Femur (tissue), 1 donor: ENCODE measurements around the gene PERM1.
"Not testable (repeated sequence)": the region's sequence is repeated elsewhere in the genome, so short reads cannot be mapped to it uniquely, and the experiment has no call there.

ENCODE experiments used
- DNase-seq: peaks from one replicate; pipeline ENCODE4 v3.0.0-alpha.2; 2017

Gene PERM1, protein sequence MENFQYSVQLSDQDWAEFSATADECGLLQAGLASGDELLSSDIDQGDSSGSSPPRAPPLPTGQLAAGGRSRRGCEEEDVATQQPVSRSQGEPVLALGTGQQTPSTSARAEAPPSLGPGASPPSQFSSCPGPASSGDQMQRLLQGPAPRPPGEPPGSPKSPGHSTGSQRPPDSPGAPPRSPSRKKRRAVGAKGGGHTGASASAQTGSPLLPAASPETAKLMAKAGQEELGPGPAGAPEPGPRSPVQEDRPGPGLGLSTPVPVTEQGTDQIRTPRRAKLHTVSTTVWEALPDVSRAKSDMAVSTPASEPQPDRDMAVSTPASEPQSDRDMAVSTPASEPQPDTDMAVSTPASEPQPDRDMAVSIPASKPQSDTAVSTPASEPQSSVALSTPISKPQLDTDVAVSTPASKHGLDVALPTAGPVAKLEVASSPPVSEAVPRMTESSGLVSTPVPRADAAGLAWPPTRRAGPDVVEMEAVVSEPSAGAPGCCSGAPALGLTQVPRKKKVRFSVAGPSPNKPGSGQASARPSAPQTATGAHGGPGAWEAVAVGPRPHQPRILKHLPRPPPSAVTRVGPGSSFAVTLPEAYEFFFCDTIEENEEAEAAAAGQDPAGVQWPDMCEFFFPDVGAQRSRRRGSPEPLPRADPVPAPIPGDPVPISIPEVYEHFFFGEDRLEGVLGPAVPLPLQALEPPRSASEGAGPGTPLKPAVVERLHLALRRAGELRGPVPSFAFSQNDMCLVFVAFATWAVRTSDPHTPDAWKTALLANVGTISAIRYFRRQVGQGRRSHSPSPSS

DNA sequence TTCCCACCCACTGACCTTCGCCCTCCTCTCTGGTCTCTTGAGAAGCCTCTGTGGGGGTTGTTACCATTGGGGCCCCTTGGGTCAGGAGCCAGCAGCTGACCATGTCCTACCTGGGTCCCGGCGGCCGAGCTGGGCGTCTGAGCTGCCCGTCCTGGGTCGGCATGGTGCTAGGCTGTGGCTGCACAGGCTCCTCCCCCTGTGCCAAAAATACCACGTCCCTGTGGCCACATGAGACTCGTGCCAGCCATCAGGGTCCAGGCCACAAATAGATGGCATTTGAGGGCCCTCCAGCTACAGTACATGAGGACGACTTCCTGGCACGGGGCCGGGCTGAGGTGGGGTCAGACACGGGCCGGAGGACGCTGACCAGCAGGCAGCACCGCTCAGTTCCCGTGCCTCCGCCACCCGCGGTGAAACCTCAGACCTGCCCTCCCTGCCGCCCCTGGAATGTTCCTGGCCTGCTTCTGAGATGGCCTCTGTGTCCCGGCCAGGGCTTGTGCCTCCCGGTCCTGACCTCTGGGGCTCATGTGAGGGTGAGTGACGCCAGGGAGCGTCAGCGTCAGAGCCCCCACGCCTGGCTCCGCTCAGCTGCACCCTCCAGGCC, at the start of gene PERM1:
TSS of gene PERM1 (minus strand) at position 139 of the 604 bp plus-strand sequence. CDS start 1,064 bp downstream, outside the sequence.
- DNase-seq: peak; percentile 59

DNA sequence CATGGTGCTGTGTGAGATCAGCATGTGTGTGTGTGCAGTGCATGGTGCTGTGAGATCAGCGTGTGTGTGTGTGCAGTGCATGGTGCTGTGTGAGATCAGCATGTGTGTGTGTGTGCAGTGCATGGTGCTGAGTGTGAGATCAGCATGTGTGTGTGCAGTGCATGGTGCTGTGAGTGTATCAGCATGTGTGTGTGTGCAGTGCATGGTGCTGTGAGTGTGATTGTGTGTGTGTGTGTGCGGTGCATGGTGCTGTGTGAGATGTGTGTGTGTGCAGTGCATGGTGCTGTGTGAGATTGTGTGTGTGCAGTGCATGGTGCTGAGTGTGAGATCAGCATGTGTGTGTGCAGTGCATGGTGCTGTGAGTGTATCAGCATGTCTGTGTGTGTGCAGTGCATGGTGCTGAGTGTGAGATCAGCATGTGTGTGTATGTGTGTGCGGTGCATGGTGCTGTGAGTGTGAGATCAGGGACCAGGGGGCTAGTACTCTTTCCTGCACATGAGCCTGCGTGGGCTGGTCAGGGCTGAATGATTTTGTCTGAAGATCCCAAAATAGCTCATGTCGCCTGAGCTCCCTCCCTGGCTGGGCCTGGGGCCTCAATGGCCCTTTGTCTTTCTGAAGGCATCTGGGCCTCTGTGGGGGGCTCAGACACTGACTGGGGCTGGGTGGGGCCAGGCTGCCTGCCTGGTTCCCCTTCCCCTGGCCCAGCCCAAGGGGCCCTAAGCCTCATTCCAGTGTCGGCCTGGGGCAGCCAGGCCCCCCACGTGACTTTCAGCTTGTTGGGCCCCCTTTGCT, 49.2 kb upstream of the PERM1 start:
- not testable (repeated sequence) for DNase-seq

DNA sequence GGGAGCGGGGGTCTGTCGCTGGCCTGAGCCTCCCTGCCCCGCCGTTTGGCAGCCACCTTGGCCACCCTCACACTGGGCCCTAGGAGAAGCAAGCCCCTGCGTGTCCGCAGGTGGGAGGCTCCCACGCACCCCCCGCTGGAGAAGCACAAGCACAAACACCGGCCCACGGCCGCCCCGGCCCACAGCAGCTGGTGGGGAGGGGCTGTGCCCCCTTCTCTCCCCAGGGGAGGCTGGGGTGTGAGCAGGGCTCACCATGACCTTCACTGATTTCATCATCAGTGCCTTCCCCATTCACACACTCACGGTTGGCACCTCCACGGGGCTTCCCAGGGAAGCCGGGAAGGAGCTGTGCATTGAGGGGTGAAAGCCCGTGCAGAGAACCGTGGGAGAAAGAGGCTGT, 45.9 kb upstream of the PERM1 start:
- DNase-seq: no peak

GRCh38 chr1:1026599-1027413, 44.9 kb upstream of the PERM1 start:
- no peak for DNase-seq

DNA sequence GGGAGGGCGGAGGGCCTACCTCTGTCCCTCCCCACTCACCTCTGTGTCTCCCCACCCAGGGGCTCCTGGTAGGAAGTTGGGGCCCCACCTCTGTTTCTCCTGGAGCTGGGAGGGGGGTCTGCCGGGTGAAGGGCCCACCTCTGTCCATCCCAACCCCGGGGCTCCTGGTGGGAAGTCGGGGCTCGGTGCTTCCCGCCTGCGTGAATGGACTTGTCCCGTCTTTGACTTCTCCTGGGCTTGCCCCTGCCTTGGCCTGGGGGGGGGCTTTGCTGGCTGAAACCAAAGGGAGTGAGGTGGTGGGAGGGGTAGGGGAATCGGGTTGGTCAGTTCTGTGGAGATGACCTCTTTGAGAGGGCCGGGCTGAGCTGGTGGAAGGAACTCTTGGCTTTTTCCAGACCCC, 43.8 kb upstream of the PERM1 start:
- no peak for DNase-seq

- no peak for DNase-seq
Measured at GRCh38 chr1:1024771-1025699, 43.1 kb upstream of the PERM1 start.

GRCh38 chr1:1024149-1024770, 42.4 kb upstream of the PERM1 start:
- no peak for DNase-seq

DNA sequence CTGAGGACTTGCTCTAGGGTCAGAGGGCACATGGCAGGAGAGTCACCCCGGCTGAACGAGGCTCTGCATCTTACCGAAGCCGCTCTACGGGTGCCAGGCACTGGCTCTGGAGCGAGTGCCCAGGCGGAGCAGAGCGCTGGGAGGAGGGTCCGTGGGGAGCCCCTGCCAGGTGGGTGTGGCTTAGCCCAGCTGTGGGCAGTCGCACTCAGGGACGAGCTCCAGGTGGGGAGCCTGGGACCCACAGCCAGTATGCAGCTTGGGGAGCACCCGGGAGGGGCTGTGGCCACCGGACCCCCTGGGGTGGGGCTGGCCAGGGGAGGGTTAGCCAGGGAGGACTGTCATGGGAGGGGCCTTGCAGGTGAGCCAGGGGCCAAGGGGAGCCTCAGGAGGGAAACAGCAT, 41.8 kb upstream of the PERM1 start:
- no peak for DNase-seq

- DNase-seq: no peak
Measured at GRCh38 chr1:1022302-1023009, 40.6 kb upstream of the PERM1 start.

DNA sequence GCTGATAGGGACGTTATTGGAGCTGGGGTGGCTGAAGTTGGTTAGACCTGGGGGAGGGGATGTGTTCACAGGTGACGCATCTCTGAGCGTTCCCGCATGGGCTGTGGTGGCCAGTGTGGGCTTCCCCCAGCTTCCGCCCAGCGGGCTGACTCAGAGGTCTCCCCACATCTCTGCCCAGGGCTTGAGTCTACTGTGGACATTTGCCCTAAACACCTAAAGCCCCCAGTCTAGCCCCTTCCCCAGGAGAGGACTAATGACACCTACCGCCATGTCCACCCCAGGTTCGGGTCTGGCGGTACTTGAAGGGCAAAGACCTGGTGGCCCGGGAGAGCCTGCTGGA, 40.0 kb upstream of the PERM1 start:
- no peak for DNase-seq

- peak; percentile 85 for DNase-seq
Measured at GRCh38 chr1:1021010-1021919, 39.4 kb upstream of the PERM1 start.

DNA sequence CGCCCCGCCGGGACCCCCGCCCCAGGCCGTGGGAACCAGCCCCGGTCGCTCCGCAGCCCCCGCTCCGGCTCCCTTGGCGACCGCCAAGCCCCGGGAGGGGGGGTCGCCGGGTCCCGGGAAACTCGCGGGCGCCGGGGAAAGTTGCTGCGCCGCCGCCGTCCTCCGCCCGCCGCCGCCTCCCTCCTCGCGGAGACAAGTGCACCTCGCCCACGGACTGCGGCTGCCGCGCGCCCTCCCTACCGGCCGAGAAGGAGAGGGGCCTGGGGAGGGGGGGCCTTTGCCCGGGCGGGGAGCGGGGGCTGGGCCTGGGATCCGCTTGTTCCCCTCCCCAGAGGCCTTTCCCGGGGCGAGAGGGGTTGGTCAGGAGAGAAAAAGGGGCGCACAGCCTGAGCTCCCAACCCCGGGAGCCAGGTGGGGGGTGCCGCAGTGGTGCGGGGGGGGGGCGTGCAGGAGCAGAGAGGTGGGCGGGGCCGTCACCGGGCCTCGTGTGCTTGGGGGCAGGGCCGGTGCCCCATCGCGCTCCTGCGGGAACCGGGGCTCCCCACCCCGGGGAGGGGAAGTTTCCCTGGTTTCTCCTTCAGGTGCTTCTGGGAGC, 38.6 kb upstream of the PERM1 start:
- DNase-seq: no peak

DNA sequence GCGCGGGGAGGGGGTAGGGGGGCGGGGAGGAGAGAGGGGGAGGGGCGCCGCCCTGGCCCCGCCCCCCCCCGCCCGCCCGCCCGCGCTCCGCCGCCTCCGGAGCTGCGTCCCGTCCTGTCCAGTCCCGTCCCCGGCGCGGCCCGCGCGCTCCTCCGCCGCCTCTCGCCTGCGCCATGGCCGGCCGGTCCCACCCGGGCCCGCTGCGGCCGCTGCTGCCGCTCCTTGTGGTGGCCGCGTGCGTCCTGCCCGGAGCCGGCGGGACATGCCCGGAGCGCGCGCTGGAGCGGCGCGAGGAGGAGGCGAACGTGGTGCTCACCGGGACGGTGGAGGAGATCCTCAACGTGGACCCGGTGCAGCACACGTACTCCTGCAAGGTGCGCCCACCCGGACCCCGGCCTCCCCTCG, 38.1 kb upstream of the PERM1 start, which contains the start of gene AGRN:
TSS of gene AGRN (plus strand) at position 121 of the 405 bp plus-strand sequence. CDS start at position 174, 53 bp downstream.
- no peak for DNase-seq

GRCh38 chr1:1019122-1019999, 37.5 kb upstream of the PERM1 start:
- peak; percentile 90 for DNase-seq

DNA sequence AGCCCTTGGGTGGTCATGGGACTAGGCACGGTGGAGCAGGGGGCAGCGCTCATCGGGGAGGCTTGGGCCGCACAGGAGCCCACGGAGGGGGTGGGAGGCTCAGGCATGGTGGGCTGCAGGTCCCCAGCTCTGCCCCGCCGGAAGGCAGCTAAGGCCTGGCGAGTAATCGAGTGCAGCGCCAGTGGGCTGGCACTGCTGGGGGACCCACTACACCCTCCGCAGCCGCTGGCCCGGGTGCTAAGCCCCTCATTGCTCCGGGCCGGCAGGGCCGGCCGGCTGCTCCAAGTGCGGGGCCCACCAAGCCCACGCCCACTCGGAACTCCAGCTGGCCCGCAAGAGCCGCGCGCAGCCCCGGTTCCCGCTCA, 36.4 kb upstream of the PERM1 start:
- not testable (repeated sequence) for DNase-seq

DNA sequence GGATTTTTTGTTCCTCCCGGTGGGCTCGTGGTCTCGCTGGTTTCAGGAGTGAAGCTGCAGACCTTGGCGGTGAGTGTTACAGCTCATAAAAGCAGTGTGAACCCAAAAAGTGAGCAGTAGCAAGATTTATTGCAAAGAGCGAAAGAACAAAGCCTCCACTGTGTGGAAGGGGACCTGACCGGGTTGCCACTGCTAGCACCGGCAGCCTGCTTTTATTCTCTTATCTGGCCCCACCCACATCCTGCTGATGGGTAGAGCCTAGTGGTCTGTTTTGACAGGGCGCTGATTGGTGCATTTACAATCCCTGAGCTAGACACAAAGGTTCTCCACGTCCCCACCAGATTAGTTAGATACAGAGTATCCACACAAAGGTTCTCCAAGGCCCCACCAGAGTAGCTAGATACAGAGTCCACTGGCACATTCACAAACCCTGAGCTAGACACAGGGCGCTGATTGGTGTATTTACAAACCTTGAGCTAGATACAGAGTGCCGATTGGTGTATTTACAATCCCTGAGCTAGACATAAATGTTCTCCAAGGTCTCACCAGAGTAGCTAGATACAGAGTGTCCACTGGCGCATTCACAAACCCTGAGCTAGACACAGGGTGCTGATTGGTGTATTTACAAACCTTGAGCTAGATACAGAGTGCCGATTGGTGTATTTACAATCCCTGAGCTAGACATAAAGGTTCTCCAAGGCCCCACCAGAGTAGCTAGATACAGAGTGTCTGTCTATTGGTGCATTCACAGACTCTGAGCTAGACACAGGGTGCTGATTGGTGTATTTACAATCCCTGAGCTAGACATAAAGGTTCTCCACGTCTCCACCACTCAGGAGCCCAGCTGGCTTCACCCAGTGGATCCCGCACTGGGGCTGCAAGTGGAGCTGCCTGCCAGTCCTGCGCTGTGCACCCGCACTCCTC, 35.8 kb upstream of the PERM1 start:
- DNase-seq: not testable (repeated sequence)
